Lung (tissue), 12 donors: ENCODE measurements around the gene TSEN54. TPM values are rescaled to one million over a fixed set of nuclear protein-coding genes. Genes with fewer than 3 reads are reported as not detected.

Experiments used
- ATAC-seq: fragments of 200-7000 bp; cut with Tn5 transposase; one replicate; pipeline ENCODE4 v1.9.1; 2020; ENCODE audit warnings: moderate number of reproducible peaks; ENCODE audit not compliant: insufficient read depth, low FRiP score
- DNase-seq, 3 donors: peaks; one replicate each; pipeline ENCODE4 v3.0.0-alpha.2; 2013 to 2017
- H3K27ac ChIP-seq, 2 donors: one replicate each; pipeline ENCODE4 v1.5.1; 2013; ENCODE audit warnings: mild to moderate bottlenecking in 2 of 2, moderate library complexity in 2 of 2, control low read depth in 1 of 2, inconsistent platforms in 1 of 2, low read depth in 1 of 2, low read length in 1 of 2
- H3K27me3 ChIP-seq, 3 donors: one replicate each; pipeline ENCODE4 v1.5.1; 2013; ENCODE audit warnings: low read length in 2 of 3; ENCODE audit not compliant: control insufficient read depth in 3 of 3, insufficient read depth in 3 of 3
- H3K36me3 ChIP-seq, 4 donors: one replicate each; pipeline ENCODE4 v1.5.1; 2013; ENCODE audit warnings: low read length in 4 of 4, mild to moderate bottlenecking in 1 of 4, moderate library complexity in 1 of 4; ENCODE audit not compliant: control insufficient read depth in 4 of 4, insufficient read depth in 4 of 4
- H3K4me1 ChIP-seq, 5 donors: one replicate each; pipeline ENCODE4 v1.5.1; 2013; ENCODE audit warnings: low read length in 5 of 5, mild to moderate bottlenecking in 2 of 5, moderate library complexity in 1 of 5; ENCODE audit not compliant: control insufficient read depth in 5 of 5, insufficient read depth in 5 of 5
- H3K4me3 ChIP-seq: one replicate; pipeline ENCODE4 v1.5.1; 2013; ENCODE audit warnings: mild to moderate bottlenecking, control low read depth, moderate library complexity
- H3K9ac ChIP-seq, 2 donors: one replicate each; pipeline ENCODE4 v1.5.1; 2013; ENCODE audit warnings: low read length in 2 of 2, control low read depth in 1 of 2; ENCODE audit not compliant: insufficient read depth in 1 of 2
- H3K9me3 ChIP-seq, 4 donors: one replicate each; pipeline ENCODE4 v1.5.1; 2013; ENCODE audit warnings: low read length in 3 of 4, mild to moderate bottlenecking in 1 of 4, moderate library complexity in 1 of 4; ENCODE audit not compliant: control insufficient read depth in 4 of 4, insufficient read depth in 3 of 4
- whole genome bisulfite sequencing, 2 donors: extraction: QIAGEN DNeasy Blood & Tissue Kit; methylation state at CpG; one replicate each; pipeline ENCODE4 v1.1.7; 2013; 5-methylcytosine and 5-hydroxymethylcytosine counted together
- polyA plus RNA-seq, 2 donors: library from polyadenylated mRNA; stranded (reverse); fragments of 200-250 nt; gene quantifications; one replicate each; pipeline ENCODE4 v1.2.1, GENCODE V29; 2013
- total RNA-seq, 2 donors: library from RNA; depleted of rRNA in 1 of 2; stranded (reverse); fragments of >200 nt in 1 of 2; gene quantifications; one replicate each; pipeline ENCODE4 v1.2.1, GENCODE V29; 2014 to 2021
- TF ChIP-seq, protein P1 (sequence below): IDR thresholded peaks from 2 replicates; pipeline ENCODE4 v1.5.1; 2012; ENCODE audit warnings: mild to moderate bottlenecking; ENCODE audit errors: control extremely low read depth, extremely low read depth
- donor health status: control.
- donor health status: control.
- donor health status: Bipolar disorder and iron deficiency.
- donor health status: healthy.
- donor health status: DM: yes; HTN: yes; CAD: no.

Gene TSEN54
- total and polyA plus RNA-seq, 4 donors: 18.4 to 36.5 (median 21.6) TPM

DNA sequence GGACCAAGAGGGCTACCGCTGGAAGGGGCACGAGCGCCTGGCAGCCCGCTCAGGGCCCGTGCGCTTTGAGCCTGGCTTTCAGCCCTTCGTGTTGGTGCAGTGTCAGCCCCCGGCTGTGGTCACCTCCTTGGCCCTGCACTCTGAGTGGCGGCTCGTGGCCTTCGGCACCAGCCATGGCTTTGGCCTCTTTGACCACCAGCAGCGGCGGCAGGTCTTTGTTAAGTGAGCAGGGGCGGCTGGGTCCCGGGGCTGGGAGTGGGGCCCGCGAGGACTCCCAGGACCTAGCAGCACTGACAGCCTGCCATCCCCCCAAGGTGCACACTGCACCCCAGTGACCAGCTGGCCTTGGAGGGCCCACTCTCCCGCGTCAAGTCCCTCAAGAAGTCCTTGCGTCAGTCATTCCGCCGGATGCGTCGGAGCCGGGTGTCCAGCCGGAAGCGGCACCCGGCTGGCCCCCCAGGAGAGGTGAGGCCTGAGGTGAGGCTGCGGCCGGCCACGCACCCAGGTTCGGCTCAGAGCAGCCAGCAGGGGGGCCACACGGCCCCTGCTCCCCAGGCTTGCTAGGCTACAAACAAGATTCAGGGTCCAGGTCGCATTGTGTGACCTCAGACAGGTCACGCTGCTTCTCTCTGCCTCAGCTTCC lies 53.8 kb downstream of the TSEN54 start:
- 92 to 95% methylated on average over 34 to 35 of the region's 35 CpGs for WGBS, 2 donors
- Histone ChIP-seq H3K27ac (no peak overlapping the region), H3K9me3 (no peaks in the 10 kb centered on the region), H3K36me3 (peaks cover 0 to 58% (median 0%) of the 10 kb centered on the region in 4 donors), H3K4me3 (no peak overlapping the region), H3K4me1 (no peaks in the 10 kb centered on the region), H3K9ac (no peak overlapping the region), H3K27me3 (no peaks in the 10 kb centered on the region)
- ATAC-seq (no peak), DNase-seq (no peak)
- TF ChIP-seq, protein P1, sequence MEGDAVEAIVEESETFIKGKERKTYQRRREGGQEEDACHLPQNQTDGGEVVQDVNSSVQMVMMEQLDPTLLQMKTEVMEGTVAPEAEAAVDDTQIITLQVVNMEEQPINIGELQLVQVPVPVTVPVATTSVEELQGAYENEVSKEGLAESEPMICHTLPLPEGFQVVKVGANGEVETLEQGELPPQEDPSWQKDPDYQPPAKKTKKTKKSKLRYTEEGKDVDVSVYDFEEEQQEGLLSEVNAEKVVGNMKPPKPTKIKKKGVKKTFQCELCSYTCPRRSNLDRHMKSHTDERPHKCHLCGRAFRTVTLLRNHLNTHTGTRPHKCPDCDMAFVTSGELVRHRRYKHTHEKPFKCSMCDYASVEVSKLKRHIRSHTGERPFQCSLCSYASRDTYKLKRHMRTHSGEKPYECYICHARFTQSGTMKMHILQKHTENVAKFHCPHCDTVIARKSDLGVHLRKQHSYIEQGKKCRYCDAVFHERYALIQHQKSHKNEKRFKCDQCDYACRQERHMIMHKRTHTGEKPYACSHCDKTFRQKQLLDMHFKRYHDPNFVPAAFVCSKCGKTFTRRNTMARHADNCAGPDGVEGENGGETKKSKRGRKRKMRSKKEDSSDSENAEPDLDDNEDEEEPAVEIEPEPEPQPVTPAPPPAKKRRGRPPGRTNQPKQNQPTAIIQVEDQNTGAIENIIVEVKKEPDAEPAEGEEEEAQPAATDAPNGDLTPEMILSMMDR: no peak

GRCh38 chr17:75570772-75571171 lies 54.4 kb downstream of the TSEN54 start:
- H3K27ac ChIP-seq: peak overlapping the region in 1 of 2 donors; percentile 21
- H3K9me3 ChIP-seq: no peaks in the 10 kb centered on the region
- H3K9ac ChIP-seq: no peak overlapping the region
- TF ChIP-seq, protein P1: no peak
- ATAC-seq: no peak
- WGBS, 2 donors: 90 to 92% methylated on average over 11 of the region's 11 CpGs
- H3K4me1 ChIP-seq: no peaks in the 10 kb centered on the region
- DNase-seq: no peak
- no peaks in the 10 kb centered on the region for H3K27me3 ChIP-seq
- H3K36me3 ChIP-seq: peaks cover 0 to 54% (median 0%) of the 10 kb centered on the region in 4 donors
- no peak overlapping the region for H3K4me3 ChIP-seq

GRCh38 chr17:75571197-75571884 lies 55.0 kb downstream of the TSEN54 start:
- Histone ChIP-seq H3K9me3 (no peaks in the 10 kb centered on the region), H3K36me3 (peaks cover 0 to 49% (median 0%) of the 10 kb centered on the region in 4 donors), H3K9ac (no peak overlapping the region), H3K4me1 (no peaks in the 10 kb centered on the region), H3K27ac (peak overlapping the region in 1 of 2 donors; percentile 52), H3K27me3 (no peaks in the 10 kb centered on the region), H3K4me3 (no peak overlapping the region)
- 71 to 82% methylated on average over 15 of the region's 15 CpGs for WGBS, 2 donors
- ATAC-seq: peak; percentile 72
- peak; percentile 34 to 58 (median 35) for DNase-seq
- TF ChIP-seq, protein P1: no peak
